CD4-positive, alpha-beta T cell treated with Interleukin-15 for 1 hour (primary cell): ENCODE results near the gene IL27RA.

Source experiments
- DNase-seq: peaks from one replicate; pipeline ENCODE4 v3.0.0-alpha.2; 2020

Gene IL27RA

DNA sequence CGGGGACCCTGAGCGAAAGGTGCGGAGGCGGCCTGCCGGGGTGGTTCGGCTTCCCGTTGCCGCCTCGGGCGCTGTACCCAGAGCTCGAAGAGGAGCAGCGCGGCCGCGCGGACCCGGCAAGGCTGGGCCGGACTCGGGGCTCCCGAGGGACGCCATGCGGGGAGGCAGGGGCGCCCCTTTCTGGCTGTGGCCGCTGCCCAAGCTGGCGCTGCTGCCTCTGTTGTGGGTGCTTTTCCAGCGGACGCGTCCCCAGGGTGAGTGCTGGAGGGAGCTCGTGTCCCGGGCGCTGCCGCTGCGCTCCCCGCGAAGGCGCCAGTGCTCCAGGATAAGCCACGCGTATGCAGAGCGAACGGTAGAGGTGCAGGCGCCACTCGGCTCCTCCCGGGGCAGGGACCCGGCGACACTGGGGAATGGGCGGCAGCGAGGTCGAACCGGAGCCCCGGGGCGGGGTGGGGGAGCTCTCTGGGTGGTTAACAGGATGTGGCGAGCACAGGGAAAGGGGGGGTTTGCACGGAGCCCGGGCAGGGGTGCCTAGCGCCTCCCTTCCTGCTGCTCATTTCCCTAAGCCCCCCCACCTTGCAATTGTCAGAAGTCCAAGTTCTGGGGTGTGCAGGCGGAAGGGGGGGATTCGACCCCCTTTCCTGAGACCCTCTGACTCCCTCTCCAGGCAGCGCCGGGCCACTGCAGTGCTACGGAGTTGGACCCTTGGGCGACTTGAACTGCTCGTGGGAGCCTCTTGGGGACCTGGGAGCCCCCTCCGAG is at the start of gene IL27RA:
IL27RA (plus strand) TSS at position 44 of the 762 bp plus-strand sequence; CDS start at position 155, 111 bp downstream.
- DNase-seq, result peak; percentile 84

DNA sequence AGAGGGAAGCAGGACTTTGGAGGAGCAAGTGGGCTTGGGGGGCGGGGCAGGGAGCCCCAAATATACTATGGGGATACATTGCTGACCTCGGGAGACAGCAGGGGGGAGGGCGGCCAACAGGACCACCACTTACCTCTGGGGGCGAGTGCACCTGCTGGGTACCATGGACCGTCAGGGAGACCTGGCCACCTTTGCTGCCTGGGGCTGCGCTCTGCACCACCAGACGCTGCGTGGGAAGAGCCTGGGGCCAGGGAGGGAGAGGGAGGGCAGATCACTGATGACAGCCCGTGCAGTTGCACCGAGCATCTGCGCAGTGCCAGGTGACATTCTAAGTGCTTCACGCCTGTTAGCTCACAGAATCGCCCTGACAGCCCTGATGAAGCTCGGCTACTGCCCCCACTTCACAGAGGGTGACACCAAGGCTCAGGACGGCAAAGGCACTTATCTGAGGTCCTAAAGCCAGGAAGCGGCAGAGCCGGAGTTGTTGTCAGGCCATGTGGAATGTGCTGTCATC is 49.5 kb upstream of the IL27RA start:
- DNase-seq, result no peak

DNA sequence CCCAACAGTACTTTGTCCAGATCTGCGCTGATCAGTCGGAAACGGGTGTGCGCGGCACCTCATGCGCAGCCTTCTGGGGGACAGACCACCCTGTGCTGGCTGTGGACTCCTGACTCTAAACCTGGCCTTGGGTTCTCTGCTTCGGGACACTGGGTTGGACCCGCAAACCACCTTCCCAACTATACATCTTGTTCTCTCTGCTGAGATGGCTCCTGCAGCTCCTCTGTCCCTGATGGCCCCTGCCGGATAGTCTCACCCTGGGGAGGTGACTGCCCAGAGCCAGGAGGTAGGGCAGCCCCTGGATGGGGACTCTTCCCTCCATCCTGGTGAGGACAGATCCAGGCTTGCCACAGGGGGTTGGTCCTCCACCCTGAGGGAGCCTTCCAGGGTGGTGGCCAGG is 48.8 kb upstream of the IL27RA start:
- no peak for DNase-seq

DNA sequence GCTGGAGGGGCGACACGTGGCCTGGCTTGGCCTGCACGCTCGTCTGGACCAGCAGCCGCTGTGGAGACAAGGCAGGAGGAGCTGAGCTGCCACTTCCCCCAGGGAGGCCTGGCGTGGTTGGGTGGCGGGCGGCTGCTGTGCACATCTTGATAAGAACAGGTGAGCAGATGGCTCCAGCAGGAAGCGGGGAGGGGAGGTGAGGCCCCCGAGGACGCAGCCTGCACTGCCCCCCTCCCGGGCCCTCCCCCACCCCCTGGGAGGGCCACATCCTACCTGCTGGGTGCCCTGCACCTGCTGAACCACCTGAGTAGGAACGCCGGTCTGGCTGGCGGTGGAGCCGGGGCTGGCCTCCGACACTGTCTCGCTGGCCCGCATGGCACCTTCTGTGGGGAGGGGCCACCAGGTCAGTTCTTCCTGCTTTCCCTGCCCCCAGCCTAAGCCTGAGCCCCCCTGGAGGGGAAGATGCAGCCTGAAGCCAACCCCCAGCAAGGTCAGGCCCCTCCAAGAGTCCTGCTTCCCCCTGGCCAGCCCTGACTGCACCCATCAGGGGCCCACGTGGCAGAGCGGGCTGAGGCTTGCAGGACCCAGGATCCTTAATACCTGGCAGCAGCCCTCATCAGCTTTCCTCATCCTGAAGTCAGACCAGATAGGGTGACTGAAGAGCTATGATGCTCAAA is 48.2 kb upstream of the IL27RA start:
- DNase-seq, result peak; percentile 53

DNA sequence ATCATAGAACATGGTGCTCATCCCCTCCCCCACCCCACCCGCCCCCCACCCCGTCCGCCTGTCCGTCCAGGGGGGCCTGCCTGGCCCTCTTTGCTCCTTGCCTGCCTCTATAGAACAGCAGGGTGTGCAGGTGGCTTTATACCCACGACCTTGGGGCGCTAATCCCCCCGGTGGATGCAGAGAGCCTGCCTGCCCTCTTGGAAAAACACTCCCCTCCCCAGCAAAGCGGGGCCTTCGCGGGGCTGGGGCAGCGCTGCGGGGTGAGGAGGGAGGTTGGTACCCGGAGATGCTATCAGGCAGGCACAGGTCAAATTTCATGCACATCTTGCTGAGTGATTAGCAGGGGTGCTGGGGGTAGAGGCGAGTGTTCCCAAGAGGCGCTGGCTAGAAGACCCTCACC is 47.4 kb upstream of the IL27RA start:
- DNase-seq, result no peak

DNA sequence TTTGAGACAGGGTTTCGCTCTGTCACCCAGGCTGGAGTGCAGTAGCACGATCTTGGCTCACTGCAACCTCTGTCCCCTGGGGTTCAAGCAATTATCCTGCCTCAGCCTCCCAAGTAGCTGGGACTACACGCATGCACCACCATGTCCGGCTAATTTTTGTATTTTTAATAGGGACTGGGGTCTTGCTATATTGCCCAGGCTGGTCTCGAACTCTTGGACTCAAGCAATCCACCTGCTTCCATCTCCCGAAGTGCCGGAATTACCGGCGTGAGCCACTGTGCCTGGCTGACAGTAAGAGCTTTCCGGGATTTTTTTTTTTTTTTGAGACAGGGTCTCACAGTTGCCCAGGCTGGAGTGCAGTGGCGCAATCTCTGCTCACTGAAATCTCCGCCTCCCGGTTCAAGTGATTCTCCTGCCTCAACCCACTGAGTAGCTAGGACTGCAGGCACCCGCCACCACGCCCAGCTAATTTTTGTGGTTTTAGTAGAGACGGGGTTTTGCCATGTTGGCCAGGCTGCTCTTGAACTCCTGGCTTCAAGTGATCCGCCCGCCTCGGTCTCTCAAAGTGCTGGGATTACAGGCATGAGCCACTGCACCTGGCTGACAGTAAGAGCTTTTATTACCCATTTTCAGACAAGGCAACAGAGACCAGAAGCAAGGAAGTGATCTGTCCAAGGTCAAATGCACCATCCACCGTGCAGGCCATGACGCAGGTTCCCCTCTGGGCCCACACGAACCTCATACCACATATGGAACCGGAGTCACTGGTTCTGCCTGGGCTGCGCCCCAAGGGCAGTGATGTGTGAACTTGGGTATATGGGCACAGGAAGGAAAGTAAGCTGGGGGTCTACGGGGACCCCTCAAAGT is 46.5 kb upstream of the IL27RA start:
- DNase-seq, result peak; percentile 56

DNA sequence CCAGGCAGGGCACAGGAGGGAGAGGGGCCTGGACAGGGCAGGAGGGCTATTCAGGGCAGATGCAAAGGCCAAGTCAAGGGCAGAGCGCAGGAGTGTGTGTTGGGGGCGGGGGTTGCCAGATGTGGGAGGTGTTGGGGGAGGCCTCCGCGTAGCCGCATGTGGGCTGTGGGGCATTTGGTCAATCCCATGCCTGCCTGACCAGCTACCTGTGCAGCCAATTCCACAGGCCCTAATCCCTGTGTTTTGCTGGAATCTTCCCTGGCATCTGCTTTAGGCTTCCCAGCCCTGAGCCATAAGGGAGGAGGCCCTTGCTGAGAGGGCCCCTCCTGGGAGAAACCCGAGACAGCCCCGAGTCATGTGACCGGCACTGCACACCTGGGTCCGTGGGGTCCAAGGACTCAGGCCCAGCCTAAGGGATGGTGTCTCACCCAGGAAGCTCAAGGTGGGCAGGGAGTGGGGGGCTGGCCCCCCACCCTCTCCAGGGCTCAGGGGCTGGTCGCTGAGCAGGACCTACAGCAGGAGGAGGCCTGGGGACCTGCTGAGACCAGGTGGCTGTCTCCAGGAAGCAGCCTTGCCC is 45.7 kb upstream of the IL27RA start:
- DNase-seq, result no peak

DNA sequence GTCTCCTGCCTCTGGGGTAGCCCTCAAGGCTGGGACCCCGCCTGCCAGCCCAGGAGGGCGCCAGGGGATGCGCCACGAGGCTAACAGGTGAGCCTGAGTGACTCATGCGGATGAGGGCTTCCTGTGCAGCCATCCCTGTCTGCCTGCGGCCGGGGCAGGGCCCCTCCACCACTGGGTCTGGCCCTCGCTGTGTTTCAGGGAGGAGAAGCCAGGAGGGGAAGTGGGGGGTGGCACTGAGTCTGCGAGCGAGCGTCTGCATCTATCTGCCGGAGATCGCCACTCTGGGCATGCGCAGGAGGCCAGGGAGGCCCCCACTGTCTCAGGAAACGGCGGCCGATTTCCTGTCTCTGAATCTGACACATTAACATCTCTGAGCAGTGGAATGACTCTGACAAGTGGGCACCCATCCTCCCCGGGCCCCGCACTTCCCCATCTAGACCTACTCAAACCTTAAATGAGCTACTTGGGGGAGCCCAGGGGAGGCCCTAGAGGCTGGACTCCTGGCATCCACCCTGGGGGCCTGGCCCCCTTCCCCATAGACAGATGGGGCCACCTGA is 45.1 kb upstream of the IL27RA start:
- DNase-seq, result peak; percentile 99

DNA sequence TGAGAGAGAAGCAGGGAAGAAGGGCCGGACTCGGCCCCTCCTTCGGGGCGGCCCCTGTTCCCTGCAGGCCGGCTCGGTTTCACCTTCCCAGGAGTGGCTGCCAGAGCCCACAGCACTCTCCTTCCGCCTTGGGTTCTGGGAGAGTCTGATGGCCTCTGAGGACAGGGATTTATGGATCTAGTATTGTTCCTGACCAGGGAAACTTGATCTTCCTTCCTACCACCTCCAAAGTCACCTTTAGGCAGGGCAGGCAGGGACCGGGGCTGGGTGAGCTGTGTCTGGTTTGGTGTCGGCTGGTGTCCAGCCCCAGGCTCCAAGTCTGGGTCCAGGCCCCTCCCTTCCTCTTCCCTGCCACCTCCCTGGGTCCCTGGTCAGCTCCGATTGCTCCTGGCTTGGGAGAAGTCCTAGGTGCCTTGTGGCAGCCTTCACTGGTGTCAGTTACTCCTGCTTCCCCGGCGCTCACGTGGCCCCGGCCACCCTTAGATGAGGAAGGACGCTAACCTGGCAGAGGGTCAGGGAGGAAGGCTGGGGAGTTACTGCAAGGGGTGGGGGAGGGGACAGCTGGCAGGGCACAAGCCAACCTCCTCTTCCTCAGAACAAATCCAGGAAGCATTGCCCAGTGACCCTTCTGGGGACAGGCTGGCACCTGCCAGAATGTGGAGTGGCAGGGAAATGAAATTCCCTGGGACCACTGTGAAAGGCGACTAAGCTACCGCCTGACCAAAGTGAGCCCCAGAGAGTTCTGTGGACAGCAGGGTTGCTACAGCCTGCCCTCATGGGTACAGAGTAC is 44.3 kb upstream of the IL27RA start:
- DNase-seq, result peak; percentile 37

DNA sequence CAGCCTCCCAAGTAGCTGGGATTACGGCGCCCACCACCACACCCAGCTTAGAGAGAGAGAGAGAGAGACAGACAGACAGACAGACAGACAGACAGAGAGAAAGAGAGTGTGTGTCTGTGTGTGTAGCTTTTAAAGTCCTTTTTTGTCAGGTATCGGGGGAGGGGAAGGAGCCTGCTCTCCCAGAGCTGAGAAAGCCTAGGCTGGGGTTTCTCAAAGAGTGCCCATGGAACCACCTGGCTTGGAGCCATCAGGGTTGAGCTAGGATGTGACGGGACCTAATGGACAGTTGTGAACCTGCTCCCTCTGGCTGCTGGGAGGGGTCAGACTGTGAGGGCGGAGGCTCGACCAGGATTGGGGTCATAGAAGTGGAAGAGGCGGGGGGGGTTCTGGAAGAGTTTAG is 42.1 kb upstream of the IL27RA start:
- no peak for DNase-seq

DNA sequence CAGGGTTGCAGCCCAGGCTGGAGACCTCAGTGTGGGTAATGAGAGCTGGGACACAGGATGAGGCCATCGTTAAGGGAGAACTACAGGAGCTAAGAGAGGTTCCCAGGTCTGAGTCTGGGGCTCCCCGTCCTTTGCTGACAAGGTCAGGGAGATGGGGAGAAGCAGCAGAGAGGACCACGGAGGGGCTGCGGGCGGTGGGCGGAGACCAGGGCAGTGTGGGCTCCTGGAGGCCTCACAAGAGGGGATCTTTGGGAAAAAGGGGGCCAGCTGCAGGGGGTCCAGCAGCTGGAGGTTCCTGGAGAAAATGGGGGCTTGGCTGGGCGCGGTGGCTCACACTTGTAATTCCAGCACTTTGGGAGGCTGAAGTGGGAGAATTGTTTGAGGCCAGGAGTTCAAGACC is 41.5 kb upstream of the IL27RA start:
- DNase-seq, result no peak

DNA sequence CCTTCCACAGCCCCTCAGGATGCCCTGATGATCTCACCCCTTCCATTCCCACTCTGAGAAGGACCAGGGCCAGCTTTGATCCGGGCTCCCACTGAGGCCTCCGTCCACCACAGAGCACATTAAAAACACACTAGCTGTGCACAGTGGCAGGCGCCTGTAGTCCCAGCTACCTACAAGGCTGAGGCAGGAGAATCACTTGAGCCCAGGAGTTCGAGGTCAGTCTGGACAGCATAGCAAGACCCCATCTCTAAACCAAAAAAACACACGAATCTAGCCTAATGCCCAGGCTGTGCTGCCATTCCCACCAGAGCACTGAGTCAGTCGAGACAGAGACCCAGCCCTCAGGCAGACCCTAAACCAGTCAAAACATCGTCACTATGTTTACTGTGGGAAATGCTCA is 39.5 kb upstream of the IL27RA start:
- no peak for DNase-seq

DNA sequence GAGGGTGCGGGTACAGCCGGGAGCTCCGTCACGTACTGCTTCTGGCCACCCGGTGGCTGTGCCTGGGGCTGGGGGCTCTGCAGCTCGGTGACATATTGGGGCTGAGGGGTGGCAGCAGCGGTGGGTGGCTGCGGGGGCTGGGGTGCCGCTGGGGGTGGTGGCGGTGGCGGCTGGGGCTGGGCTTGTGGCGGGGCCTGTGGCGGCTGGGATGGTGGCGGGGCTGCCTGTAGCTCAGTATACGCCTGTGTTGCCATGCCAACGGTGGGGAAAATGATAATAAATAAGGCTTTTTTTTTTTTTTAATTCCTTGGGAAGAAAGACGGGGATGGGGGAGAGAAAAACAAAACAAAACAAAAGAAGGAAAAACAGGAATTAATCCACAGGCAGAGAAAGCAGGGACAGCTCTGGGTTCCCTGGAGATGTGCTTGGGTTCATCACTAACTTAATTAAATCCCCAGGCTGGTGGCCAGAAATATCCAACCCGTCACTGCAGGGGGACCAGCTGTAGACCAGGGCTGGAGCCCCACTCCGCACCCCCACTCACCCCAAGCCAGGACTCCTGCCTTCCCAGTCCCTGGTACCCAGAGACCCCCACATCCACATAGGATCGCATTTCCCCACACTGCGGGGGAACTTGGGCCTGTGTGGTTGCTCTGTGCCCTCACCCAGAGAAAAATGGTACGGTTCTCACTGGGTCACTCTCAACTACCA is 37.8 kb upstream of the IL27RA start:
- DNase-seq, result no peak

DNA sequence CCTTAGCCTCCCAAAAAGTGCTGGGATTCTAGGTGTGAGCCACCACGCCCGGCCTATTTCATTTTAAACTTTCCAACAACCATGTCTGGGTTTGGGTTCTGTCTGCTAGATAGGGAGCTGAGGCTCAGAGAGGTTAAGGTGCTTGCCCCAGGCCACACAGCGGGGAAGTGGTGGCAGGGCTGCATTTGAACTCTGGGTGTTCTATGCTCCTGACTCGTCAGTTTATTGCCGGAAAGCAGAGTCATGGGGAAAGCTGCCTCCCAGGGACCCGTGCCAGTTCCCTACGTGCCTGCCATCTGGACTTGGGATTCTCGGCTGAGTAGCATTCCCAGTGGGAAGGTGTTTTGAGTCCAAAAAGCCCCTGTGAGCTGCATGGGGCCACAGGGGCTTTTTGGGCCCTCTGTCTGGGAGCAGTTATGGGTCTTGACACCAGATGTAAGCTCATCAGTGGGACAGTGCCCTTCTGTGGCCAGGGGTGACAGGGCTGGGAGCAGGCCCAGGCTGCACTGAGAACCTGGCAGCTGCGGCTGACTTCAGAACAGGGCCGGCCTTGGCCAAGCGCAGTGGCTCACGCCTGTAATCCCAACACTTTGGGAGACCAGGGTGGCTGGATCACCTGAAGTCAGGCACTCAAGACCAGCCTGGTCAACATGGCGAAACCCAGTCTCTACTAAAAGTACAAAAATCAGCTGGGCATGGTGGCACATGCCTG is 36.4 kb upstream of the IL27RA start:
- no peak for DNase-seq

DNA sequence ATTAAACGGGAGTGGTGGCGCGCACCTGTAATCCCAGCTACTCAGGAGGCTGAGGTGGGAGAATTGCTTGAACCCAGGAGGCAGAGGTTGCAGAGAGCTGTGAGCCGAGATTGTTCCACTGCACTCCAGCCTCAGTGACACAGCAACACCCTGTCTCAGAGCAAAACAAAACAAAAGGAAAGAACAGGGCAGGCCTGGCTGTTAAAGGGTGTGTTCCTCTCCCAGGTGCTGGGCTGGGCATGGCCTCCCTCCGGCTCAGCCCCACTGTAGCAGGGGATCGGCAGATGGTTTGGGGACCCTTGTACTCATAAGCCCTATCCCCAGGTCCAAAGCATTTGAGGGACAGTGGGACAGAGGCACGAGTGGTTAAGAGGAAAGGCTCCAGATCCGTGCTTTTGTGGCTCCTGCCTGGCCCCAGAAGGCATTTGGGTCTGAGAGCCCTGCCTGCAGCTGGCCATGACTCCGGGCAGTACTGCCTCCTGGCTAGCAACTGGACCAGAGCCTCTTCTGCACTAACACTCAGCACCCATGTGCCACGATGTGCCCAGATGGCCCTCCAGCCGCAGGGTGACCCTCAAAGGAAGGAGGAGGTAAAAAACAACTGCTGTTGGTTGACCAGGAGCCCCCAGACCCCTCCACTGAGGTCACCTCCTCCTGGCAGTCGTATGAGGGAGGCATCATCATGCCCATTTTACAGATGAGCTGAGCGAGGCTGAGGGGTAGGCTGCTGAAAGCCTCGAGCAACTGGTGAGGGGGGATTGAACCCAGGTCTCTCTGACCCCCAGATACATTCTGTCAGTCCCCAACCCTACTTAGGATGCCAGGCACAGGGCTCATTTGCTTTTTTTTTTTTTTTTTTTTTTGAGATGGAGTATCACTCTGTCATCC is 35.4 kb upstream of the IL27RA start:
- no peak for DNase-seq

DNA sequence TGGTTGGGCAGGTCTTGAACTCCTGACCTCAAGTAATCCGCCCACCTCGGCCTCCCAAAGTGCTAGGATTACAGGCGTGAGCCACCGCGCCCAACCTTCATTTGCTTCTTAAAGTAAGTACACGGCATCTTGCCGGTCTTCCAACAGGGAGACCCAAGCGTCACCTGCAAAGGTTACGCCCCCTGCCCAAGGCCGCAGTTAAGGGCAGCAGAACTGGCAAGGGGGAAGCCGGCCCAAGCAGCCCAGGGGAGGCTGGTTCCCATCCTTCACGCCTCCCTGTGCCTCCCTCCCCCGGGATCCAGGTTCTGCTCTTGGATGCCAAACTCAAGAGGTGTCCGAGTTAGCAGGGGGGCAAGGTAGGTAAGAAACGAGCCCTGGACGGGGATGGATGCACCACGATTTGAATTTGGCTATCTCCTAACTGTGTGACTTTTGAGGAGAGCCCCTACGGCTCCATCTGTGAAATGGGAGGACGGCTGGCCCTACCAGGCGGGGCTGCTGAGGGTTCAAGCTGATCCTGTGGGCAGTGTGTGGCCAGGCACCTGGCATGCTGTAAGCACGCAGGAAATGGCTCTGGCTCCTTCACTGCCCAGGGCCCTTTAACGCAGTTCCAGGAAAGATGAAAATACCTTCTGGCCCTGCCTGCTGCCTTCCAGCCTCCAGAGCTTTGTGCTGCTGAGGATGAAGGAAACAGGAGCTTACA is 34.5 kb upstream of the IL27RA start:
- no peak for DNase-seq

DNA sequence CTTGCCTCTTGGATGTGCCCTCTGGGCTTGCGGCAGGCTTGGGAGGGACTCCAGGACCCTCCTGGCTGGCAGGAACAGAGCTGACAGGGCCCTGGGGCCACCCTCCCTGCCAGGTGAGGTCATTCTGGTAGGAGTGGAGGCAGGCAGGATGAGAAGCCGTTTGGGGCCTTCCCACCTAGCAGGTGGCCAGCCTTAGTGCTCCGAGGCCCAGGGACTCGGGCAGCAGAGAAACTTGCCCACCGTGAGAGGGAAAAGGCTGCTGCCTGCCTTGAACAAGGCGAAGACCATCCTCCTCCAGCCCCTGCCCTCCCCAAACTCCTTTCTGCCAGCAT is 34.0 kb upstream of the IL27RA start:
- no peak for DNase-seq

DNA sequence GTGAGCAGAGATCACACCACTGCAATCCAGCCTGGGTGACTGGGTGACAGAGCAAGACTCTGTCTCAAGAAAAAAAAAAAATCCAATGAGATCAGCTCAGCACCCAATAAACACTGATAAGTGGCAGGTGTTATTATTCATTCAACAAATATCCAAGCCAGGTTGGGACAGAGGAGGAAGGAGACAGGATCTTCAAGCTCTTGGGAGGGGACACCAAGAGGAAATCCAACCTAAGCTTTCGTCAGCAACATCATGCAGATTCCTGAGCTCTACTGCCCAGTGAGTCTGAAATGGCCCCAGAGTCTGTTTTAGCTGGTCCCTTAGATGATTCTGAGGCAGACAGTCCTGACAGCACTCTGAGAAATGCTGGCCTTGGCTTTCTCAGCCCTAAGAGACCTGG is 33.1 kb upstream of the IL27RA start:
- no peak for DNase-seq

DNA sequence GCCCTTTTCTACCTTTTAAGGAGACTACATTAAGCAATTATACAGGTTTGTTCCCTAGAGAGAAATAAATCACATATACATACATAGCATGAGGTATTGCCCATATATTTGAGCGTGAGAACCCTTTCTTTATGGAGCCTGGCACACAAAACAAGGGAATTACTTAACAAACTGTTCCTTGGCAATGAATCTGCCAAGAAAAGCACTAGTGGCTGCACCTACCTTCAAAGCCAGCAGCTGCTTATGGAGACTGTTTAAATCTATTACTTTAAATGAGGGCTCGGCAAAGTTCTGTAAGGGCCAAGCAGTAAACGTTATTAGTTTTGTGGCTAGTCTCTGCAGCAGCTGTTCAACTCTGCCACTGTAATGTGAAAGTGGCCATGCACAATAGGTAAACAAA is 32.5 kb upstream of the IL27RA start:
- DNase-seq, result no peak
